Chondrocyte (in vitro differentiated cells): ENCODE results near the gene RAB21. TPM values are rescaled to one million over a fixed set of nuclear protein-coding genes. Genes with fewer than 3 reads are reported as not detected.

Experiments used
- DNase-seq: peaks from one replicate; pipeline ENCODE4 v3.0.0; 2021; ENCODE audit warnings: mixed read lengths, low spot score
- H3K27ac Mint-ChIP-seq: one replicate; pipeline ENCODE4 v1.8.0; 2021; ENCODE audit warnings: mild to moderate bottlenecking, moderate library complexity, mixed read lengths; ENCODE audit not compliant: unreplicated experiment
- H3K27me3 Mint-ChIP-seq: 2 replicates; pipeline ENCODE4 v1.8.0; 2021; ENCODE audit warnings: low read depth, mixed read lengths
- H3K36me3 Mint-ChIP-seq: 2 replicates; pipeline ENCODE4 v1.8.0; 2021; ENCODE audit warnings: low read depth, mixed read lengths
- H3K4me1 Mint-ChIP-seq: 2 replicates; pipeline ENCODE4 v1.8.0; 2021; ENCODE audit warnings: low read depth, mild to moderate bottlenecking, mixed read lengths
- H3K4me3 Mint-ChIP-seq: one replicate; pipeline ENCODE4 v1.8.0; 2021; ENCODE audit warnings: mild to moderate bottlenecking, moderate library complexity, mixed read lengths; ENCODE audit not compliant: unreplicated experiment
- H3K9me3 Mint-ChIP-seq: 2 replicates; pipeline ENCODE4 v1.8.0; 2021; ENCODE audit warnings: low read depth, mixed read lengths
- CTCF ChIP-seq: fragments of 200-600 bp; sonication (generic); IDR thresholded peaks from 2 replicates; pipeline ENCODE4 v1.5.0; 2021; ENCODE audit warnings: antibody characterized with exemption, mild to moderate bottlenecking, moderate library complexity
- total RNA-seq: library from RNA; stranded (reverse); gene quantifications from 3 replicates; pipeline ENCODE4 v1.2.1, GENCODE V29; 2021

Gene RAB21
- total RNA-seq, 1 donor from 2014 or later: 77.1 TPM

GRCh38 chr12:71730936-71731335 lies 23.7 kb upstream of the RAB21 start:
- peaks cover 3% of the 10 kb centered on the region for H3K4me1 Mint-ChIP-seq

GRCh38 chr12:71731439-71732356 lies 23.0 kb upstream of the RAB21 start:
- Mint-ChIP-seq H3K27me3 (no peaks in the 10 kb centered on the region), H3K27ac (peak overlapping the region; percentile 67), H3K4me1 (peaks cover 3% of the 10 kb centered on the region), H3K36me3 (no peaks in the 10 kb centered on the region), H3K4me3 (no peak overlapping the region), H3K9me3 (no peaks in the 10 kb centered on the region)
- no peak for DNase-seq
- TF ChIP-seq CTCF: no peak

More at GRCh38 chr12:71730936-71731335, 23.7 kb upstream of the RAB21 start:
- H3K4me3 Mint-ChIP-seq: no peak overlapping the region
- DNase-seq: no peak
- no peaks in the 10 kb centered on the region for H3K27me3 Mint-ChIP-seq
- H3K36me3 Mint-ChIP-seq: no peaks in the 10 kb centered on the region
- no peaks in the 10 kb centered on the region for H3K9me3 Mint-ChIP-seq
- H3K27ac Mint-ChIP-seq: no peak overlapping the region
- no peak for TF ChIP-seq CTCF

GRCh38 chr12:71732357-71732712 lies 22.3 kb upstream of the RAB21 start:
- Mint-ChIP-seq H3K4me1 (peaks cover 3% of the 10 kb centered on the region), H3K36me3 (no peaks in the 10 kb centered on the region), H3K27ac (no peak overlapping the region), H3K9me3 (no peaks in the 10 kb centered on the region), H3K27me3 (no peaks in the 10 kb centered on the region), H3K4me3 (no peak overlapping the region)
- TF ChIP-seq CTCF: no peak
- DNase-seq: no peak

- H3K27ac Mint-ChIP-seq: no peak overlapping the region
- H3K9me3 Mint-ChIP-seq: no peaks in the 10 kb centered on the region
- H3K4me3 Mint-ChIP-seq: no peak overlapping the region
- no peaks in the 10 kb centered on the region for H3K4me1 Mint-ChIP-seq
- no peak for DNase-seq
- H3K36me3 Mint-ChIP-seq: no peaks in the 10 kb centered on the region
- TF ChIP-seq CTCF: no peak
- H3K27me3 Mint-ChIP-seq: no peaks in the 10 kb centered on the region
Observed at GRCh38 chr12:71737197-71737596, 17.5 kb upstream of the RAB21 start.

GRCh38 chr12:71742998-71743397 lies 11.7 kb upstream of the RAB21 start:
- TF ChIP-seq CTCF: no peak
- no peak overlapping the region for H3K4me3 Mint-ChIP-seq
- no peaks in the 10 kb centered on the region for H3K4me1 Mint-ChIP-seq
- no peaks in the 10 kb centered on the region for H3K36me3 Mint-ChIP-seq
- H3K27me3 Mint-ChIP-seq: no peaks in the 10 kb centered on the region
- no peaks in the 10 kb centered on the region for H3K9me3 Mint-ChIP-seq
- H3K27ac Mint-ChIP-seq: no peak overlapping the region
- no peak for DNase-seq
